ENCODE data around the gene PRKCZ.

PRKCZ gene

DNA sequence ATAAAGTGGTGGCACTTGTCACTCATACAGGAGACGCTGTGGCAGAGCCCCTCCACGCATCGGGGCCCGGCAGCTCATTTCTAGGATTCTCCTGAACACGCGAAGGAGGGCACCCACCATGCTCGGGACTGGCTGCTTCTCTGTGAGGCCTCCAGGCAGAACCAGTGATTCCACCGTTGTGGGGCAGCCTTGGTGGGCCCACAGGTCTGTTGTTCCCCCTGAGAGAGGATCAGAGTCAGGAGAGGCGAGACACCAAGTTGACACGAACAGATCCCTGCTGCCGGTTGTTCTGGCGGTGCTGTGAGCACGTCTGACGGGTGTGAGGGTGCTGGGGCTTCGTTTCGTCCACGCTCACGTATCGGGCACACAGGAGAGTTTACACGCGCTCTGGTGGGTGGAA is 26.6 kb downstream of the PRKCZ start:
- TF ChIP-seq TAF1 (IDR thresholded peaks at IDR 0.05; ENCODE audit: borderline replicate concordance, insufficient read depth, low read length) (no peak), SIN3A (IDR thresholded peaks at IDR 0.05; ENCODE audit: borderline replicate concordance, insufficient read depth, low read length) (no peak), POLR2AphosphoS5 (IDR thresholded peaks at IDR 0.05; ENCODE audit: low read depth, low read length) (no peak), FOXP2 (optimal IDR thresholded peaks at IDR 0.05; ENCODE audit: borderline replicate concordance, extremely low read depth, extremely low read length, insufficient read depth) (no peak)
- TF ChIP-seq, protein P1, sequence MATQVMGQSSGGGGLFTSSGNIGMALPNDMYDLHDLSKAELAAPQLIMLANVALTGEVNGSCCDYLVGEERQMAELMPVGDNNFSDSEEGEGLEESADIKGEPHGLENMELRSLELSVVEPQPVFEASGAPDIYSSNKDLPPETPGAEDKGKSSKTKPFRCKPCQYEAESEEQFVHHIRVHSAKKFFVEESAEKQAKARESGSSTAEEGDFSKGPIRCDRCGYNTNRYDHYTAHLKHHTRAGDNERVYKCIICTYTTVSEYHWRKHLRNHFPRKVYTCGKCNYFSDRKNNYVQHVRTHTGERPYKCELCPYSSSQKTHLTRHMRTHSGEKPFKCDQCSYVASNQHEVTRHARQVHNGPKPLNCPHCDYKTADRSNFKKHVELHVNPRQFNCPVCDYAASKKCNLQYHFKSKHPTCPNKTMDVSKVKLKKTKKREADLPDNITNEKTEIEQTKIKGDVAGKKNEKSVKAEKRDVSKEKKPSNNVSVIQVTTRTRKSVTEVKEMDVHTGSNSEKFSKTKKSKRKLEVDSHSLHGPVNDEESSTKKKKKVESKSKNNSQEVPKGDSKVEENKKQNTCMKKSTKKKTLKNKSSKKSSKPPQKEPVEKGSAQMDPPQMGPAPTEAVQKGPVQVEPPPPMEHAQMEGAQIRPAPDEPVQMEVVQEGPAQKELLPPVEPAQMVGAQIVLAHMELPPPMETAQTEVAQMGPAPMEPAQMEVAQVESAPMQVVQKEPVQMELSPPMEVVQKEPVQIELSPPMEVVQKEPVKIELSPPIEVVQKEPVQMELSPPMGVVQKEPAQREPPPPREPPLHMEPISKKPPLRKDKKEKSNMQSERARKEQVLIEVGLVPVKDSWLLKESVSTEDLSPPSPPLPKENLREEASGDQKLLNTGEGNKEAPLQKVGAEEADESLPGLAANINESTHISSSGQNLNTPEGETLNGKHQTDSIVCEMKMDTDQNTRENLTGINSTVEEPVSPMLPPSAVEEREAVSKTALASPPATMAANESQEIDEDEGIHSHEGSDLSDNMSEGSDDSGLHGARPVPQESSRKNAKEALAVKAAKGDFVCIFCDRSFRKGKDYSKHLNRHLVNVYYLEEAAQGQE (IDR thresholded peaks at IDR 0.05; ENCODE audit: insufficient read depth in 1 of 2, low read depth in 2 of 2, low read length in 2 of 2): no peak

DNA sequence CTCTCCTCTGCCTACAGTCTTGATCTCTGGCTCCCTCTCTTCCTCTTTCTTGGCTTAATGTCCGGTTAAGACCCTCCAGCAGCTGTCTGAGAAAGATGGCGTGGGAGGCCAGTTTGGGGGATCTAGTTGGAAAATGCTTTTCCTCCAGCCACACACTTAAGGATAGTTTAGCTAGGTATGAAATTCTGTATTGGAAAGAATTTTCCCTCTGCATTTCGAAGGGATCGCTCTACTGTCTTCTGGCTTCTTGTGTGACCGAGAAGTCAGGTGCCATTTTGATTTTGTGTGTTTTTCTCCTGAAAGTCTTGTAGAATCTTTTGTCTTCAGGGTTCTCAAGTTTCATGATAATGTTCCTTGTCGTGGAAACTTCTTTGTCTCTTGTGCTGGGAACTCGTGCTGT is 28.0 kb downstream of the PRKCZ start:
- TF ChIP-seq POLR2AphosphoS5 (IDR thresholded peaks at IDR 0.05; ENCODE audit: low read depth, low read length) (no peak), TAF1 (IDR thresholded peaks at IDR 0.05; ENCODE audit: borderline replicate concordance, insufficient read depth, low read length) (no peak), FOXP2 (optimal IDR thresholded peaks at IDR 0.05; ENCODE audit: borderline replicate concordance, extremely low read depth, extremely low read length, insufficient read depth) (no peak), SIN3A (IDR thresholded peaks at IDR 0.05; ENCODE audit: borderline replicate concordance, insufficient read depth, low read length) (no peak)
- TF ChIP-seq, protein P1 (IDR thresholded peaks at IDR 0.05; ENCODE audit: insufficient read depth in 1 of 2, low read depth in 2 of 2, low read length in 2 of 2): no peak

DNA sequence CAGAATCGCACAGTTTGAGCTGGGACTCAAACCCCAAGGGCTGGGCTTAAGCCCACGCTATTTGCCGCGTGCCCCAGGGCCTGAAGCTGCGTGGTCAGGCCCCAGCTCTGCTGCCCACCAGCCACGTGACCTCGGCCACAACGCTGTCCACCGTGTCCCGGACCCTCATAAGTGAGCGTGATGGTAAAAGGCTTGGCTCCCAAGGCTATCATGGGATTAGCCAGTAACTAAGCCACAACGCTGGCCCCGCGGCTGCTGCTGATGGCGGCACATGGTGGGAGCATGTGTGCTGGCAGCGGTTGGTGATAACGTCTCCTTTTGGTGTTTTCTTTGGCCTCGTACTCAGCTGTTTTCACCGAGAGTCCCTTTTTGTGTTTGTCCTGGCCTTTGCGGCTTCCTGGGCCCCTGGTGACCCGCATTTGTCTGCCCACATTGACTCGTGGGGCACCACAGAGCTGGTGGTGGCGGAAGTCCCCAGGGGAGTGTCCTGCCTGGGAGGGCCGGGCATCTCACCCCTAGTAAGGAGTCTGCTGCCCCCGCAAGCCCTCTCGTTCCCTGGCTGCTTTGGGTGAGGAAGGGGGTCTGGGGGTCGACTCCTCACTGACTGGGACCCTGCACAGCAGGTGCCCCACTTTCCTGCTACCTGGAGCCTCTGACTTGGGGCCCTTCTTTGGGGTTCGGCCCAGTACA is 29.3 kb downstream of the PRKCZ start:
- TF ChIP-seq, protein P1 (IDR thresholded peaks at IDR 0.05; ENCODE audit: insufficient read depth in 1 of 2, low read depth in 2 of 2, low read length in 2 of 2): no peak
- TF ChIP-seq TAF1 (IDR thresholded peaks at IDR 0.05; ENCODE audit: borderline replicate concordance, insufficient read depth, low read length) (no peak), SIN3A (IDR thresholded peaks at IDR 0.05; ENCODE audit: borderline replicate concordance, insufficient read depth, low read length) (no peak), FOXP2 (optimal IDR thresholded peaks at IDR 0.05; ENCODE audit: borderline replicate concordance, extremely low read depth, extremely low read length, insufficient read depth) (no peak), POLR2AphosphoS5 (IDR thresholded peaks at IDR 0.05; ENCODE audit: low read depth, low read length) (no peak)

DNA sequence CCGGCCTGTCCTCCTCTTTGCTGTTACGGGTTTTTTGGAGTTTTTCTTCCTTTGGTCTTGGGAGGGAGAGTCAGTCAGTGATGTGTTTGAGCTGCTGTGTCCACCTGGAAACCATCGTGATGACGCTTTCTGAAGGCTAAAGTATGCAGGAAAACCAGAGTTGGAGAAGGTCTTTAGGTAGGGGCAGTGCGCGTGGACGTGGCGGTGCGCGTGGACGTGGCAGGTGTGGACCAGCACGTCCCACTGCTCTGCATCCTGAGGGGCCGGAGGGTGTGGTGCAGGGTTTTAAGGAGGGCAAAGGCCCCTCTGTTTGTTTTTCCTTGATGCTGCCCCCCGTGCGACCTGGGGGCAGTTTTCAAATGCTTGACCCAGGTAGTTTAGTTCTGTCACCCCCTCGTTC is 29.9 kb downstream of the PRKCZ start:
- TF ChIP-seq FOXP2 (optimal IDR thresholded peaks at IDR 0.05; ENCODE audit: borderline replicate concordance, extremely low read depth, extremely low read length, insufficient read depth): no peak
- no peak for TF ChIP-seq TAF1 (IDR thresholded peaks at IDR 0.05; ENCODE audit: borderline replicate concordance, insufficient read depth, low read length)
- no peak for TF ChIP-seq SIN3A (IDR thresholded peaks at IDR 0.05; ENCODE audit: borderline replicate concordance, insufficient read depth, low read length)
- TF ChIP-seq, protein P1 (IDR thresholded peaks at IDR 0.05; ENCODE audit: insufficient read depth in 1 of 2, low read depth in 2 of 2, low read length in 2 of 2): no peak
- no peak for TF ChIP-seq POLR2AphosphoS5 (IDR thresholded peaks at IDR 0.05; ENCODE audit: low read depth, low read length)

All from PFSK-1 (cell line).